Kidney epithelial cell (primary cell): ENCODE data around the gene RPUSD3. TPM values are rescaled to one million over a fixed set of nuclear protein-coding genes. Genes with fewer than 3 reads are reported as not detected.
A peak's percentile ranks its signal among the peaks of the same experiment; 100 is the strongest.
"Not testable (repeated sequence)": the region's sequence is repeated elsewhere in the genome, so short reads cannot be mapped to it uniquely, and the experiment has no call there.

Source experiments
- DNase-seq: peaks from one replicate; pipeline ENCODE4 v3.0.0-alpha.2; 2010; ENCODE audit warnings: low read depth
- H3K27me3 ChIP-seq: 2 replicates; pipeline ENCODE4 v1.6.0; 2011; ENCODE audit warnings: low read length; ENCODE audit not compliant: control insufficient read depth, insufficient read depth
- H3K36me3 ChIP-seq: 2 replicates; pipeline ENCODE4 v1.5.1; 2011; ENCODE audit warnings: low read length; ENCODE audit not compliant: control insufficient read depth, insufficient read depth
- H3K4me3 ChIP-seq: 2 replicates; pipeline ENCODE4 v1.5.1; 2011; ENCODE audit warnings: low read depth, mild to moderate bottlenecking, control low read depth, low read length
- total RNA-seq: library from RNA; depleted of rRNA; stranded (reverse); fragments of >200 nt; gene quantifications from 2 replicates; pipeline ENCODE4 v1.2.3, GENCODE V29; 2015
- TF ChIP-seq, protein P1 (sequence below): IDR thresholded peaks from 2 replicates; pipeline ENCODE4 v1.5.1; 2011; ENCODE audit warnings: mild to moderate bottlenecking, moderate library complexity, low read length, control low read depth, inconsistent platforms; ENCODE audit not compliant: insufficient read depth, poor library complexity, severe bottlenecking

The RPUSD3 gene
- total RNA-seq, 1 donor from 2014 or later = 52.6 TPM

DNA sequence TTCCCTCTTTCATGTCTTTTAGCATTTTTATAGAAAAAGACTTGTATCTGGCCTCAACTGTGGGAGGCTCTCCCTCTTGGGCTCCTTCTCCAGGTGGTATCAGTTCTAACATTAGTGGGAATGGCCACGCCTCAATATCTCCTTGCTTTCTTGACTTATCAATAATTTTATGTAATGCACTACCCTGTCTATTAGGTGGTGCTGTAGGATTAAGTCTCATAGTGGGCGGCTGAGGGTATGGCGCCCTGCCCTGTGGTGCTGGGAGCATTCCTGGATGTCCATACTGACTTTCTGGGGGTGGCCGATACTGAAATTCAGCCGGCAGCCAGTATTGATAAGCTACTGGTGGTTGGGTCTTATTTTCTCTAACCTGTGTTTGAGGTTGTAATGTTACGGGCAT lies 8.7 kb upstream of the RPUSD3 start:
- no peaks in the 10 kb centered on the region for H3K36me3 ChIP-seq
- TF ChIP-seq, protein P1, sequence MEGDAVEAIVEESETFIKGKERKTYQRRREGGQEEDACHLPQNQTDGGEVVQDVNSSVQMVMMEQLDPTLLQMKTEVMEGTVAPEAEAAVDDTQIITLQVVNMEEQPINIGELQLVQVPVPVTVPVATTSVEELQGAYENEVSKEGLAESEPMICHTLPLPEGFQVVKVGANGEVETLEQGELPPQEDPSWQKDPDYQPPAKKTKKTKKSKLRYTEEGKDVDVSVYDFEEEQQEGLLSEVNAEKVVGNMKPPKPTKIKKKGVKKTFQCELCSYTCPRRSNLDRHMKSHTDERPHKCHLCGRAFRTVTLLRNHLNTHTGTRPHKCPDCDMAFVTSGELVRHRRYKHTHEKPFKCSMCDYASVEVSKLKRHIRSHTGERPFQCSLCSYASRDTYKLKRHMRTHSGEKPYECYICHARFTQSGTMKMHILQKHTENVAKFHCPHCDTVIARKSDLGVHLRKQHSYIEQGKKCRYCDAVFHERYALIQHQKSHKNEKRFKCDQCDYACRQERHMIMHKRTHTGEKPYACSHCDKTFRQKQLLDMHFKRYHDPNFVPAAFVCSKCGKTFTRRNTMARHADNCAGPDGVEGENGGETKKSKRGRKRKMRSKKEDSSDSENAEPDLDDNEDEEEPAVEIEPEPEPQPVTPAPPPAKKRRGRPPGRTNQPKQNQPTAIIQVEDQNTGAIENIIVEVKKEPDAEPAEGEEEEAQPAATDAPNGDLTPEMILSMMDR = no peak
- DNase-seq = no peak

DNA sequence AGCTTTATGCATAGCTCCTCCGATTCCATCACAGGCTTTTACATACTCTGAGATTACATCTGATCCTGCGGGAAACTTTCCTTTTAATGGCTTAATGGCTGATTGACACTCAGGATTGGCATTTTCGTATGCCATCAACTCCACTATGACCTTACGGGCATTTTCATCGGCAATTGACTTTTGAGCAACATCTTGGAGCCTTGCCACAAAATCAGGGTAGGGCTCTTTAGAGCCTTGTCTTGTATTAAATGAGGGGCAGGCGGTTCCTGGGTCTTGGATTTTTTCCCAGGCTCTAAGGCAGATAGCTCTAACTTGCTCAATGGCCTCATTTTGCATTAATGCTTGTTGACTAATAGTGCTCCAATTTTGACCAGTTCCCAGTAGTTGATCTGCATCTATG lies 8.1 kb upstream of the RPUSD3 start:
- DNase-seq, H3K27me3 ChIP-seq: not testable (repeated sequence)

More for the DNA sequence above, 8.7 kb upstream of the RPUSD3 start:
- H3K4me3 ChIP-seq = no peak overlapping the region
- H3K27me3 ChIP-seq = no peaks in the 10 kb centered on the region

DNA sequence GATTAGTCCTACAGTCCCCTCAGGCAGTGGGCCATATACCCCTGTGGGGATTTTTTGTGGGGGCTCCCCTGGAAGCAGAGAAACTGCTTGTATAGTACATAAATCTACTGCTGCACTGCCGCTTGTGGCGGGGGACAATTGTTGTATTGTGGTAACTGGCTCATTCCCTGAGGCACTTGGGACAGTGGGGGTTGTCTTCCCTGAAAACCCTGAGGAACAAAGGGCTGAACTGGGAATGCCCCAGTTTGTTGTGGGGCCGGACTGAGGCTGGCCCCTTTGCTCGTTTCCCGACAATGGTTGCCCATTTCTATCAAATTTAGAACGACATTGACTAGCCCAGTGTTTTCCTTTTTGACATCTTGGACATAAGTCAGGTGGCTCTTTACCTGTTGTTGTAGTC lies 7.6 kb upstream of the RPUSD3 start:
- not testable (repeated sequence) for H3K27me3 ChIP-seq, H3K36me3 ChIP-seq, DNase-seq, H3K4me3 ChIP-seq

More for the DNA sequence above, 8.1 kb upstream of the RPUSD3 start:
- H3K36me3 ChIP-seq, H3K4me3 ChIP-seq: not testable (repeated sequence)

DNA sequence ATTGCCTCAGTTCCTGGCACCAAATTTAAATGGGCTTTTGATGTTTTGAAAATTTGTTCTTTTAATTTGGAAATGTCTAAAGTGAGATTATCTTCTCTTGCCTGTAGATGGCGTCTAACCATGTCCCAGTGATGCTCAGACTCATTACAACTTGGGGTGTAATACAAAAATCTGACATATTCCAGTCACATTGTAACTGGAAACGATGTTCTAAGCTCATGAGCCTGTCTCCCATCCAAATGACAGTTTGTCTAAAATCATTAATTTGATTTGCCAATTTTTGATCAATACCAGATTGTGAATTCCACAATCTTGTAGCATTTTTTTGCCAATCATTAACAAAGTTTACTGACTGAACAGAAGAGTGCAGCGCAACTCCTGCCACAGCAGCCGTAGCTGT lies 5.1 kb upstream of the RPUSD3 start:
- TF ChIP-seq, protein P1 = peak; percentile 34
- H3K36me3 ChIP-seq = not testable (repeated sequence)

DNA sequence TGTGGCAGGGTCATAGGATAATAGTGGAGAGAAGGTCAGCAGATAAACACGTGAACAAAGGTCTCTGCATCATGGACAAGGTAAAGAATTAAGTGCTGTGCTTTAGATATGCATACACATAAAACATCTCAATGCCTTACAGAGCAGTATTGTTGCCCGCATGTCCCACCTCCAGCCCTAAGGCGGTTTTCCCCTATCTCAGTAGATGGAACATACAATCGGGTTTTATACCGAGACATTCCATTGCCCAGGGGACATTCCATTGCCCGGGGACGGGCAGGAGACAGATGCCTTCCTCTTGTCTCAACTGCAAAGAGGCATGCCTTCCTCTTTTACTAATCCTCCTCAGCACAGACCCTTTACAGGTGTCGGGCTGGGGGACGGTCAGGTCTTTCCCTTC lies 4.1 kb upstream of the RPUSD3 start:
- H3K27me3 ChIP-seq, DNase-seq, H3K4me3 ChIP-seq, H3K36me3 ChIP-seq: not testable (repeated sequence)

More for the DNA sequence above, 5.1 kb upstream of the RPUSD3 start:
- not testable (repeated sequence) for H3K27me3 ChIP-seq, H3K4me3 ChIP-seq, DNase-seq

DNA sequence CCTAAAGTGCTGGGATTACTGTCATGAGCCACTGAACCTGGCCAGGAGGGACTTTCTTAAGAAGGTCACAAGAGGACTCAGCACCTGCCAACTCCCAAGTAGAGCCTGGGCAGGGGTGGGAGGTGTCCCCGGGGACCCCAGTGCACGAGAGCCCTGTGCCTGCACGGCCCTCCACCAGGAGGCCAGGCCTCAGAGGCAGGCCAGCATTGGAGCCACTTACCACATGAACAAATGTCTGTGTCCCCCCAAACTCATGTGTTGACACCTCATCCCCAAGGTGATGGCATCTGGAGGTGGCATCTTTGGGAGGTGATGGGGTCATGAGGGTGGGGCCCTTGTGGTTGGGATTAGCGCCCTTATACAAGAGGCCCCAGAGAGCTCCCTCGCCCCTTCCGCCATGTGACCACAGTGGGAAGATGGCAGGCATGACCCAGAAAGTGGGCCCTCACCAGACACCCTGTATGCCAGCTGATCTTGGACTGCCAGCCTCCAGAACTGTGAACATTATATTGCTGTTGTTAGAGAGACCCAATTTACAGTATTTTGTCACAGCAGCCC lies 3.2 kb upstream of the RPUSD3 start:
- DNase-seq = no peak

DNA sequence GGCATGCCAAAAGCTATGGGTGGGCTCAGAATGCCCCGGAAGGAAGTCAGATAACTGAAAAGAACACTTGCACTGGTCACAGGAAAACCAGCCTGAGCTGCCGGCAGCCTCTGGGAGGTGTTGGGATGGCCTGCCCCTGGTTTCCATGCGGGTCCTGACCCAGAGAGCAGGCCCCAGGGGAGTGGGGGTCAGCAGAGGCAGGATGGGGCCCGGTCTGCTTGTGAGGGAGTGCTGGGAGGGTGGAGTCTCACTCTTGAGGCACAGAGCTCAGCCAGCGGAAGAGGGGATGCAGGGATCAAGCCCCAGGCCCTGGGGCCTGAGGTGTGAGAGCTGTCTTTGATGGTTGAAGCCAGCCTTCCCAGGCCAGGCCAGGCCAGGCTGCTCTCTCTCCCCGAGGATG lies 2.4 kb upstream of the RPUSD3 start:
- TF ChIP-seq, protein P1 = no peak
- no peak for DNase-seq
- Histone ChIP-seq H3K36me3 (no peaks in the 10 kb centered on the region), H3K4me3 (no peak overlapping the region), H3K27me3 (no peaks in the 10 kb centered on the region)

More for the DNA sequence above, 3.2 kb upstream of the RPUSD3 start:
- no peaks in the 10 kb centered on the region for H3K36me3 ChIP-seq
- TF ChIP-seq, protein P1 = no peak
- no peaks in the 10 kb centered on the region for H3K27me3 ChIP-seq
- H3K4me3 ChIP-seq = no peak overlapping the region
